ENCODE measurements around the gene IMMP2L.

Gene IMMP2L

GRCh38 chr7:111388912-111389311 lies 173.4 kb downstream of the IMMP2L start:
- no peak for DNase-seq

GRCh38 chr7:111388016-111388415 lies 174.3 kb downstream of the IMMP2L start:
- no peak for DNase-seq

- DNase-seq: no peak
Measured at GRCh38 chr7:111384065-111384891, 178.0 kb downstream of the IMMP2L start.

- DNase-seq: no peak
Measured at GRCh38 chr7:111383133-111383532, 179.2 kb downstream of the IMMP2L start.

GRCh38 chr7:111381590-111381989 lies 180.7 kb downstream of the IMMP2L start:
- DNase-seq: no peak

- DNase-seq: no peak
Measured at GRCh38 chr7:111380945-111381344, 181.3 kb downstream of the IMMP2L start.

GRCh38 chr7:111374027-111374426 lies 188.3 kb downstream of the IMMP2L start:
- DNase-seq: no peak

GRCh38 chr7:111371437-111371836 lies 190.9 kb downstream of the IMMP2L start:
- DNase-seq: no peak

- no peak for DNase-seq
Measured at GRCh38 chr7:111370002-111370401, 192.3 kb downstream of the IMMP2L start.

GRCh38 chr7:111368381-111369065 lies 193.8 kb downstream of the IMMP2L start:
- no peak for DNase-seq

GRCh38 chr7:111364413-111364812 lies 197.9 kb downstream of the IMMP2L start:
- no peak for DNase-seq

GRCh38 chr7:111363099-111363498 lies 199.2 kb downstream of the IMMP2L start:
- DNase-seq: no peak

- no peak for DNase-seq
Measured at GRCh38 chr7:111362506-111363054, 199.7 kb downstream of the IMMP2L start.

GRCh38 chr7:111358915-111359314 lies 203.4 kb downstream of the IMMP2L start:
- no peak for DNase-seq

GRCh38 chr7:111357691-111358090 lies 204.6 kb downstream of the IMMP2L start:
- DNase-seq: no peak

- DNase-seq: no peak
Measured at GRCh38 chr7:111356941-111357340, 205.4 kb downstream of the IMMP2L start.

GRCh38 chr7:111352319-111352718 lies 210.0 kb downstream of the IMMP2L start:
- DNase-seq: no peak

- DNase-seq: no peak
Measured at GRCh38 chr7:111346219-111346618, 216.1 kb downstream of the IMMP2L start.

- DNase-seq: no peak
Measured at GRCh38 chr7:111343017-111343416, 219.3 kb downstream of the IMMP2L start.

GRCh38 chr7:111339006-111339405 lies 223.3 kb downstream of the IMMP2L start:
- DNase-seq: no peak

GRCh38 chr7:111333010-111333409 lies 229.3 kb downstream of the IMMP2L start:
- DNase-seq: no peak

- DNase-seq: no peak
Measured at GRCh38 chr7:111330235-111330523, 232.1 kb downstream of the IMMP2L start.

- no peak for DNase-seq
Measured at GRCh38 chr7:111329367-111330234, 232.7 kb downstream of the IMMP2L start.
